ENCODE results near the gene DPEP2.

DPEP2 gene

GRCh38 chr16:67951485-67951884 is 47.8 kb downstream of the DPEP2 start:
- H3K79me2 ChIP-seq (ENCODE audit: insufficient read depth, low read length): no peaks in the 10 kb centered on the region
- no peak for TF ChIP-seq CTCF (conservative IDR thresholded peaks at IDR 0.05; ENCODE audit: low read length)
- TF ChIP-seq EZH2phosphoT487 (IDR thresholded peaks at IDR 0.05; ENCODE audit: borderline replicate concordance): no peak
- no peak overlapping the region for H3K4me2 ChIP-seq (ENCODE audit: low read depth, low read length, poor library complexity, severe bottlenecking)
- no peaks in the 10 kb centered on the region for H4K20me1 ChIP-seq (ENCODE audit: insufficient read depth, low read length, poor library complexity, severe bottlenecking)
- no peaks in the 10 kb centered on the region for H3K9me3 ChIP-seq (ENCODE audit: insufficient read depth, low read depth, low read length)
- H3K9ac ChIP-seq (ENCODE audit: low read depth, low read length, poor library complexity, severe bottlenecking): no peak overlapping the region
- no peak overlapping the region for H2AFZ ChIP-seq (ENCODE audit: low read length)
- no peaks in the 10 kb centered on the region for H3K36me3 ChIP-seq (ENCODE audit: insufficient read depth, low read length)
- H3F3A ChIP-seq (ENCODE audit: low read depth): no peaks in the 10 kb centered on the region
- no peaks in the 10 kb centered on the region for H3K9me2 ChIP-seq (replicated peaks; ENCODE audit: low read depth, low read length)
- no peaks in the 10 kb centered on the region for H3K27me3 ChIP-seq (ENCODE audit: insufficient read depth, low read length, poor library complexity, severe bottlenecking)
- H3K4me1 ChIP-seq (ENCODE audit: insufficient read depth, low read length, poor library complexity, severe bottlenecking): no peaks in the 10 kb centered on the region
- H3K4me3 ChIP-seq (ENCODE audit: low read length, poor library complexity, severe bottlenecking): no peak overlapping the region

- no peaks in the 10 kb centered on the region for H3K36me3 ChIP-seq (ENCODE audit: insufficient read depth, low read length)
- no peak overlapping the region for H3K4me2 ChIP-seq (ENCODE audit: low read depth, low read length, poor library complexity, severe bottlenecking)
- H3K27me3 ChIP-seq (ENCODE audit: insufficient read depth, low read length, poor library complexity, severe bottlenecking): no peaks in the 10 kb centered on the region
- no peaks in the 10 kb centered on the region for H3F3A ChIP-seq (ENCODE audit: low read depth)
- no peaks in the 10 kb centered on the region for H3K4me1 ChIP-seq (ENCODE audit: insufficient read depth, low read length, poor library complexity, severe bottlenecking)
- no peak overlapping the region for H3K4me3 ChIP-seq (ENCODE audit: low read length, poor library complexity, severe bottlenecking)
- no peak overlapping the region for H3K9ac ChIP-seq (ENCODE audit: low read depth, low read length, poor library complexity, severe bottlenecking)
- H3K79me2 ChIP-seq (ENCODE audit: insufficient read depth, low read length): no peaks in the 10 kb centered on the region
- no peak overlapping the region for H2AFZ ChIP-seq (ENCODE audit: low read length)
- no peaks in the 10 kb centered on the region for H3K9me3 ChIP-seq (ENCODE audit: insufficient read depth, low read depth, low read length)
- no peaks in the 10 kb centered on the region for H4K20me1 ChIP-seq (ENCODE audit: insufficient read depth, low read length, poor library complexity, severe bottlenecking)
- TF ChIP-seq CTCF (conservative IDR thresholded peaks at IDR 0.05; ENCODE audit: low read length): no peak
- no peak for TF ChIP-seq EZH2phosphoT487 (IDR thresholded peaks at IDR 0.05; ENCODE audit: borderline replicate concordance)
- no peaks in the 10 kb centered on the region for H3K9me2 ChIP-seq (replicated peaks; ENCODE audit: low read depth, low read length)
These were observed 48.9 kb downstream of the DPEP2 start for GRCh38 chr16:67950335-67950843.

- H3K36me3 ChIP-seq (ENCODE audit: insufficient read depth, low read length): no peaks in the 10 kb centered on the region
These were observed 49.6 kb downstream of the DPEP2 start for GRCh38 chr16:67949645-67950044.

More at GRCh38 chr16:67949645-67950044, 49.6 kb downstream of the DPEP2 start:
- Histone ChIP-seq H3F3A (ENCODE audit: low read depth) (no peaks in the 10 kb centered on the region), H3K9me2 (replicated peaks; ENCODE audit: low read depth, low read length) (no peaks in the 10 kb centered on the region), H4K20me1 (ENCODE audit: insufficient read depth, low read length, poor library complexity, severe bottlenecking) (no peaks in the 10 kb centered on the region), H3K27me3 (ENCODE audit: insufficient read depth, low read length, poor library complexity, severe bottlenecking) (no peaks in the 10 kb centered on the region), H3K4me3 (ENCODE audit: low read length, poor library complexity, severe bottlenecking) (no peak overlapping the region), H3K9me3 (ENCODE audit: insufficient read depth, low read depth, low read length) (no peaks in the 10 kb centered on the region), H3K9ac (ENCODE audit: low read depth, low read length, poor library complexity, severe bottlenecking) (no peak overlapping the region), H3K4me2 (ENCODE audit: low read depth, low read length, poor library complexity, severe bottlenecking) (no peak overlapping the region), H2AFZ (ENCODE audit: low read length) (no peak overlapping the region), H3K4me1 (ENCODE audit: insufficient read depth, low read length, poor library complexity, severe bottlenecking) (no peaks in the 10 kb centered on the region), H3K79me2 (ENCODE audit: insufficient read depth, low read length) (no peaks in the 10 kb centered on the region)
- TF ChIP-seq CTCF (conservative IDR thresholded peaks at IDR 0.05; ENCODE audit: low read length) (no peak), EZH2phosphoT487 (IDR thresholded peaks at IDR 0.05; ENCODE audit: borderline replicate concordance) (no peak)

Measured in Loucy (cell line).